ENCODE results near the gene ZNF516.

Gene ZNF516

GRCh38 chr18:76464281-76465259 is 30.5 kb downstream of the ZNF516 start:
- TF ChIP-seq CTCF (IDR thresholded peaks at IDR 0.05; ENCODE audit: extremely low read depth, insufficient read depth, missing control alignments), result no peak
- DNase-seq (ENCODE audit: low spot score), result no peak
- in situ Hi-C loops (cut with MboI; ENCODE audit: low pct_unique_long_range_greater_than_20kb, low sequenced_read_pairs, unreplicated experiment), result no loop called here

GRCh38 chr18:76463872-76464271 is 31.2 kb downstream of the ZNF516 start:
- no peak for TF ChIP-seq CTCF (IDR thresholded peaks at IDR 0.05; ENCODE audit: extremely low read depth, insufficient read depth, missing control alignments)
- no peak for DNase-seq (ENCODE audit: low spot score)
- in situ Hi-C loops (cut with MboI; ENCODE audit: low pct_unique_long_range_greater_than_20kb, low sequenced_read_pairs, unreplicated experiment), result no loop called here

GRCh38 chr18:76463358-76463757 is 31.7 kb downstream of the ZNF516 start:
- in situ Hi-C loops (cut with MboI; ENCODE audit: low pct_unique_long_range_greater_than_20kb, low sequenced_read_pairs, unreplicated experiment), result no loop called here
- DNase-seq (ENCODE audit: low spot score), result no peak
- TF ChIP-seq CTCF (IDR thresholded peaks at IDR 0.05; ENCODE audit: extremely low read depth, insufficient read depth, missing control alignments), result no peak

GRCh38 chr18:76462326-76462694 is 32.7 kb downstream of the ZNF516 start:
- in situ Hi-C loops (cut with MboI; ENCODE audit: low pct_unique_long_range_greater_than_20kb, low sequenced_read_pairs, unreplicated experiment), result no loop called here
- TF ChIP-seq CTCF (IDR thresholded peaks at IDR 0.05; ENCODE audit: extremely low read depth, insufficient read depth, missing control alignments), result no peak
- no peak for DNase-seq (ENCODE audit: low spot score)

GRCh38 chr18:76461692-76462325 is 33.2 kb downstream of the ZNF516 start:
- TF ChIP-seq CTCF (IDR thresholded peaks at IDR 0.05; ENCODE audit: extremely low read depth, insufficient read depth, missing control alignments), result no peak
- DNase-seq (ENCODE audit: low spot score), result no peak
- in situ Hi-C loops (cut with MboI; ENCODE audit: low pct_unique_long_range_greater_than_20kb, low sequenced_read_pairs, unreplicated experiment), result no loop called here

- no peak for DNase-seq (ENCODE audit: low spot score)
- no peak for TF ChIP-seq CTCF (IDR thresholded peaks at IDR 0.05; ENCODE audit: extremely low read depth, insufficient read depth, missing control alignments)
- in situ Hi-C loops (cut with MboI; ENCODE audit: low pct_unique_long_range_greater_than_20kb, low sequenced_read_pairs, unreplicated experiment), result no loop called here
These were observed 33.9 kb downstream of the ZNF516 start for GRCh38 chr18:76461148-76461547.

Data from GM13977 (cell line).